Dermis microvascular lymphatic vessel endothelial cell (primary cell): Measurements from ENCODE around the gene HELZ2. TPM values are rescaled to one million over a fixed set of nuclear protein-coding genes. Genes with fewer than 3 reads are reported as not detected.
"Not testable (repeated sequence)": the region's sequence is repeated elsewhere in the genome, so short reads cannot be mapped to it uniquely, and the experiment has no call there.

ENCODE experiments used
- DNase-seq, 2 donors: peaks; one replicate each; pipeline versions ENCODE4 v3.0.0 to v3.0.0-alpha.2; 2010; ENCODE audit warnings: low read depth in 2 of 2
- total RNA-seq: library from RNA; depleted of rRNA; stranded (reverse); fragments of >200 nt; gene quantifications from 2 replicates; pipeline ENCODE4 v1.2.1, GENCODE V29; 2014

The HELZ2 gene
- total RNA-seq, 1 donor from 2014 or later = 25.7 TPM

- no peak for DNase-seq
Measured at GRCh38 chr20:63565699-63566335, 8.2 kb downstream of the HELZ2 start.

GRCh38 chr20:63565021-63565698 is 8.9 kb downstream of the HELZ2 start:
- no peak for DNase-seq

- no peak for DNase-seq
Measured at GRCh38 chr20:63564036-63564810, 9.8 kb downstream of the HELZ2 start.

GRCh38 chr20:63563225-63563935 is 10.7 kb downstream of the HELZ2 start:
- no peak for DNase-seq

- no peak for DNase-seq
Measured at GRCh38 chr20:63562461-63563224, 11.4 kb downstream of the HELZ2 start.

- DNase-seq = no peak
Measured at GRCh38 chr20:63561624-63562396, 12.2 kb downstream of the HELZ2 start.

- DNase-seq = no peak
Measured at GRCh38 chr20:63560856-63561609, 13.0 kb downstream of the HELZ2 start.

GRCh38 chr20:63560333-63560805 is 13.7 kb downstream of the HELZ2 start:
- no peak for DNase-seq

GRCh38 chr20:63559485-63560332 is 14.3 kb downstream of the HELZ2 start:
- DNase-seq = not testable (repeated sequence)

GRCh38 chr20:63558804-63559484 is 15.1 kb downstream of the HELZ2 start:
- DNase-seq = no peak

GRCh38 chr20:63557481-63557891 is 16.6 kb downstream of the HELZ2 start:
- DNase-seq = no peak

- DNase-seq = no peak
Measured at GRCh38 chr20:63556873-63557478, 17.1 kb downstream of the HELZ2 start.

- DNase-seq = no peak
Measured at GRCh38 chr20:63555661-63556381, 18.2 kb downstream of the HELZ2 start.

- no peak for DNase-seq
Measured at GRCh38 chr20:63554361-63555278, 19.4 kb downstream of the HELZ2 start.

- peak; percentile 5 to 58 for DNase-seq
Measured at GRCh38 chr20:63553933-63554290, 20.1 kb downstream of the HELZ2 start, which contains the start of gene FNDC11. TSS of gene FNDC11 (plus strand) at chr20:63554159. CDS start at chr20:63555664, 1,505 bp downstream.
